OCI-LY1 (cell line): ENCODE measurements around the gene EFNB2.

Experiments used
- H2AFZ ChIP-seq: fragments of 200-600 bp; sonication (generic), shearing (Covaris generic); 2 replicates; pipeline ENCODE4 v1.6.0; 2014; ENCODE audit warnings: antibody characterized with exemption, mild to moderate bottlenecking, low read length
- H3F3A ChIP-seq: fragments of 200-600 bp; sonication (generic), shearing (Covaris generic); 2 replicates; pipeline ENCODE4 v1.6.0; 2014; ENCODE audit warnings: mild to moderate bottlenecking, antibody characterized with exemption, low read length, moderate library complexity; ENCODE audit not compliant: insufficient read depth
- H3K27ac ChIP-seq: fragments of 200-600 bp; sonication (generic); 2 replicates; pipeline ENCODE4 v1.5.1; 2014; ENCODE audit warnings: low read length, mixed run types, mild to moderate bottlenecking, low read depth; ENCODE audit not compliant: poor library complexity, severe bottlenecking
- H3K27me3 ChIP-seq: fragments of 200-600 bp; sonication (generic); 2 replicates; pipeline ENCODE4 v1.6.0; 2014; ENCODE audit warnings: antibody characterized with exemption, mild to moderate bottlenecking, low read length, moderate library complexity; ENCODE audit not compliant: insufficient read depth
- H3K36me3 ChIP-seq: fragments of 200-600 bp; sonication (generic); 2 replicates; pipeline ENCODE4 v1.6.1; 2014; ENCODE audit warnings: mild to moderate bottlenecking, antibody characterized with exemption, low read length, moderate library complexity, mixed read lengths; ENCODE audit not compliant: insufficient read depth
- H3K4me1 ChIP-seq: fragments of 200-600 bp; sonication (generic); 2 replicates; pipeline ENCODE4 v1.5.1; 2014; ENCODE audit warnings: mild to moderate bottlenecking, low read length, moderate library complexity; ENCODE audit not compliant: insufficient read depth, severe bottlenecking
- H3K4me2 ChIP-seq: fragments of 200-600 bp; sonication (generic), shearing (Covaris generic); 2 replicates; pipeline ENCODE4 v1.6.1; 2014; ENCODE audit warnings: low read length
- H3K4me3 ChIP-seq: fragments of 200-600 bp; sonication (generic); 2 replicates; pipeline ENCODE4 v1.5.1; 2014; ENCODE audit warnings: low read length, low read depth, mild to moderate bottlenecking, mixed read lengths; ENCODE audit not compliant: poor library complexity, severe bottlenecking
- H3K79me2 ChIP-seq: fragments of 200-600 bp; shearing (Covaris generic); 2 replicates; pipeline ENCODE4 v1.6.1; 2016; ENCODE audit warnings: mixed run types, low read length, mixed read lengths; ENCODE audit not compliant: insufficient read depth
- H3K9ac ChIP-seq: fragments of 200-600 bp; sonication (generic), shearing (Covaris generic); 2 replicates; pipeline ENCODE4 v1.6.1; 2014; ENCODE audit warnings: mild to moderate bottlenecking, low read length, mixed read lengths
- H3K9me2 ChIP-seq: fragments of 200-600 bp; sonication (generic), shearing (Covaris generic); 2 replicates; pipeline ENCODE4 v1.6.1; 2014; ENCODE audit warnings: low read depth, mild to moderate bottlenecking, low read length, mixed read lengths
- H3K9me3 ChIP-seq: fragments of 200-600 bp; shearing (Covaris generic); 2 replicates; pipeline ENCODE4 v1.6.1; 2014; ENCODE audit warnings: low read length, mixed read lengths
- H4K20me1 ChIP-seq: fragments of 200-600 bp; sonication (generic), shearing (Covaris generic); 2 replicates; pipeline ENCODE4 v1.6.0; 2016; ENCODE audit warnings: mild to moderate bottlenecking, low read length; ENCODE audit not compliant: insufficient read depth
- CTCF ChIP-seq: fragments of 200-600 bp; sonication (generic), shearing (Covaris generic); IDR thresholded peaks from 2 replicates; pipeline ENCODE4 v1.5.1; 2017; ENCODE audit warnings: mild to moderate bottlenecking, antibody characterized with exemption, low read length, moderate library complexity, mixed read lengths
- EZH2 ChIP-seq: fragments of 200-600 bp; sonication (generic), shearing (Covaris generic); IDR thresholded peaks from 2 replicates; pipeline ENCODE4 v1.8.0; 2017; ENCODE audit warnings: borderline replicate concordance, mixed run types, mild to moderate bottlenecking, antibody characterized with exemption, low read length, moderate library complexity, mixed read lengths

EFNB2 gene

GRCh38 chr13:106499896-106500295 lies 35.6 kb downstream of the EFNB2 start:
- Histone ChIP-seq H2AFZ (no peak overlapping the region), H3K27me3 (no peaks in the 10 kb centered on the region), H3K36me3 (no peaks in the 10 kb centered on the region), H3K79me2 (no peaks in the 10 kb centered on the region), H3K4me3 (no peak overlapping the region), H4K20me1 (no peaks in the 10 kb centered on the region), H3K9ac (no peak overlapping the region), H3K9me2 (no peaks in the 10 kb centered on the region), H3K4me2 (no peak overlapping the region), H3K4me1 (no peaks in the 10 kb centered on the region), H3K27ac (no peak overlapping the region), H3F3A (no peaks in the 10 kb centered on the region), H3K9me3 (no peaks in the 10 kb centered on the region)
- no peak for TF ChIP-seq EZH2
- TF ChIP-seq CTCF = no peak

- Histone ChIP-seq H3K4me1 (no peaks in the 10 kb centered on the region), H2AFZ (no peak overlapping the region), H3K27ac (no peak overlapping the region), H3K4me2 (no peak overlapping the region), H3K36me3 (no peaks in the 10 kb centered on the region), H3K27me3 (no peaks in the 10 kb centered on the region), H4K20me1 (no peaks in the 10 kb centered on the region), H3K9me2 (no peaks in the 10 kb centered on the region), H3K9ac (no peak overlapping the region), H3K9me3 (no peaks in the 10 kb centered on the region), H3F3A (no peaks in the 10 kb centered on the region), H3K4me3 (no peak overlapping the region), H3K79me2 (no peaks in the 10 kb centered on the region)
- TF ChIP-seq CTCF (no peak), EZH2 (no peak)
Measured at GRCh38 chr13:106499113-106499512, 36.3 kb downstream of the EFNB2 start.

GRCh38 chr13:106498571-106498970 lies 36.9 kb downstream of the EFNB2 start:
- Histone ChIP-seq H3K9me3 (no peaks in the 10 kb centered on the region), H3K79me2 (no peaks in the 10 kb centered on the region), H3K4me2 (no peak overlapping the region), H3F3A (no peaks in the 10 kb centered on the region), H3K4me1 (no peaks in the 10 kb centered on the region), H3K9ac (no peak overlapping the region), H4K20me1 (no peaks in the 10 kb centered on the region), H3K36me3 (no peaks in the 10 kb centered on the region), H3K27me3 (no peaks in the 10 kb centered on the region), H3K4me3 (no peak overlapping the region), H3K9me2 (no peaks in the 10 kb centered on the region), H2AFZ (no peak overlapping the region), H3K27ac (no peak overlapping the region)
- no peak for TF ChIP-seq CTCF
- TF ChIP-seq EZH2 = no peak
